ENCODE data around the gene NR2E3.
A peak's percentile ranks its signal among the peaks of the same experiment; 100 is the strongest.

The NR2E3 gene

GRCh38 chr15:71810256-71811035, at the start of gene NR2E3:
NR2E3 (plus strand) TSS chr15:71810554; CDS start chr15:71810744, 190 bp downstream.
- no peak for DNase-seq (ENCODE audit: insufficient read length, low spot score)
- no peak for TF ChIP-seq POLR2A (IDR thresholded peaks at IDR 0.05; ENCODE audit: low read depth, low read length)
- no peak for FAIRE-seq

GRCh38 chr15:71760852-71761251, 49.5 kb upstream of the NR2E3 start:
- FAIRE-seq (no peak), DNase-seq (ENCODE audit: insufficient read length, low spot score) (no peak)
- no peak for TF ChIP-seq POLR2A (IDR thresholded peaks at IDR 0.05; ENCODE audit: low read depth, low read length)

GRCh38 chr15:71761649-71762048, 48.7 kb upstream of the NR2E3 start:
- FAIRE-seq (peak; percentile 78), DNase-seq (ENCODE audit: insufficient read length, low spot score) (peak; percentile 53)
- TF ChIP-seq POLR2A (IDR thresholded peaks at IDR 0.05; ENCODE audit: low read depth, low read length), result no peak

- FAIRE-seq (no peak), DNase-seq (ENCODE audit: insufficient read length, low spot score) (no peak)
- no peak for TF ChIP-seq POLR2A (IDR thresholded peaks at IDR 0.05; ENCODE audit: low read depth, low read length)
Observed at GRCh38 chr15:71768184-71768583, 42.2 kb upstream of the NR2E3 start.

- no peak for DNase-seq (ENCODE audit: insufficient read length, low spot score)
- no peak for FAIRE-seq
- no peak for TF ChIP-seq POLR2A (IDR thresholded peaks at IDR 0.05; ENCODE audit: low read depth, low read length)
Observed at GRCh38 chr15:71773206-71773859, 37.0 kb upstream of the NR2E3 start.

GRCh38 chr15:71775856-71776255, 34.5 kb upstream of the NR2E3 start:
- FAIRE-seq (no peak), DNase-seq (ENCODE audit: insufficient read length, low spot score) (no peak)
- no peak for TF ChIP-seq POLR2A (IDR thresholded peaks at IDR 0.05; ENCODE audit: low read depth, low read length)

GRCh38 chr15:71776304-71776703, 34.0 kb upstream of the NR2E3 start:
- no peak for TF ChIP-seq POLR2A (IDR thresholded peaks at IDR 0.05; ENCODE audit: low read depth, low read length)
- no peak for DNase-seq (ENCODE audit: insufficient read length, low spot score)
- no peak for FAIRE-seq

GRCh38 chr15:71777216-71777943, 33.0 kb upstream of the NR2E3 start:
- no peak for TF ChIP-seq POLR2A (IDR thresholded peaks at IDR 0.05; ENCODE audit: low read depth, low read length)
- DNase-seq (ENCODE audit: insufficient read length, low spot score), result no peak
- FAIRE-seq, result no peak

- FAIRE-seq (no peak), DNase-seq (ENCODE audit: insufficient read length, low spot score) (no peak)
- no peak for TF ChIP-seq POLR2A (IDR thresholded peaks at IDR 0.05; ENCODE audit: low read depth, low read length)
Observed at GRCh38 chr15:71779073-71779797, 31.1 kb upstream of the NR2E3 start.

- peak; percentile 28 for DNase-seq (ENCODE audit: insufficient read length, low spot score)
- FAIRE-seq, result no peak
- no peak for TF ChIP-seq POLR2A (IDR thresholded peaks at IDR 0.05; ENCODE audit: low read depth, low read length)
Observed at GRCh38 chr15:71780115-71780976, 30.0 kb upstream of the NR2E3 start.

GRCh38 chr15:71781179-71781964, 29.0 kb upstream of the NR2E3 start:
- no peak for TF ChIP-seq POLR2A (IDR thresholded peaks at IDR 0.05; ENCODE audit: low read depth, low read length)
- no peak for DNase-seq (ENCODE audit: insufficient read length, low spot score)
- FAIRE-seq, result no peak

GRCh38 chr15:71781965-71782265, 28.4 kb upstream of the NR2E3 start:
- DNase-seq (ENCODE audit: insufficient read length, low spot score) (no peak), FAIRE-seq (no peak)
- no peak for TF ChIP-seq POLR2A (IDR thresholded peaks at IDR 0.05; ENCODE audit: low read depth, low read length)
